Measurements from ENCODE around the gene LCE1F.

DNA sequence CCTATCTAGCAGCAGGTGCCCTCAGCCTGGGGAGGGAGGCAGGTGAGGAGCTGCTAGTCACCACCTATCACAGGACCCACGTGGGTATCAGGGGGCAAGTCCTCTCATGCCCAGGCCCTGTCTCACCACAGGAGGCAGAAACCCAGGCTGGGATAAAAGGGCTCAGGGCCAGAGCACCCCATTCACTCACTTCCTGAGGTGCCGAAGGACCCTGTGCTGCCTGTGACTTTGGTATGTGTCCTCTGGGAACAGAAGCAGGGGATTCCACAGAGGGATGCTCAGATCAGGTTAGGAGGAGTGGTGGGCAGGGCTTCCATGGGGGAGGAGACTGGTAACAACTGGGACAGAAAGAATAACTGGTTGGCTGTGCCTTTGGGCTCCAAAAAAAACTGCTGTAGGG, 11.1 kb downstream of the LCE1F start, which contains the start of gene LCE1E:
- 0 out of 2 replicates have a peak, but pooled peaks have one; percentile 7 for TF ChIP-seq CTCF (IDR thresholded peaks at IDR 0.05; ENCODE audit: low read length)
- no peak for TF ChIP-seq EZH2 (optimal IDR thresholded peaks at IDR 0.05; ENCODE audit: low read depth, low read length)
- TF ChIP-seq EZH2phosphoT487 (IDR thresholded peaks at IDR 0.05; ENCODE audit: low read length), result no peak
